Mesothelial cell of epicardium (in vitro differentiated cells): Measurements from ENCODE around the gene MOSMO. TPM values are rescaled to one million over a fixed set of nuclear protein-coding genes. Genes with fewer than 3 reads are reported as not detected.
A peak's percentile ranks its signal among the peaks of the same experiment; 100 is the strongest.

ENCODE experiments used
- DNase-seq, 2 experiments: peaks; one replicate each; pipeline ENCODE4 v3.0.0; 2021; ENCODE audit warnings: low spot score in 2 of 2; ENCODE audit not compliant: unreplicated experiment in 2 of 2
- H3K27ac Mint-ChIP-seq: 2 replicates; pipeline ENCODE4 v1.8.0; 2021; ENCODE audit warnings: mixed read lengths
- H3K27me3 Mint-ChIP-seq: 2 replicates; pipeline ENCODE4 v1.8.0; 2021; ENCODE audit warnings: low read depth, mixed read lengths
- H3K36me3 Mint-ChIP-seq: 2 replicates; pipeline ENCODE4 v1.8.0; 2021; ENCODE audit warnings: mixed read lengths
- H3K4me1 Mint-ChIP-seq: 2 replicates; pipeline ENCODE4 v1.8.0; 2021; ENCODE audit warnings: mixed read lengths
- H3K4me3 Mint-ChIP-seq: 2 replicates; pipeline ENCODE4 v1.8.0; 2021; ENCODE audit warnings: mild to moderate bottlenecking, moderate library complexity, mixed read lengths
- H3K9me3 Mint-ChIP-seq: 2 replicates; pipeline ENCODE4 v1.8.0; 2021; ENCODE audit warnings: mixed read lengths
- total RNA-seq: library from RNA; stranded (reverse); gene quantifications from 3 replicates; pipeline ENCODE4 v1.2.1, GENCODE V29; 2021
- TF ChIP-seq, protein P1 (sequence below): fragments of 200-600 bp; sonication (generic); IDR thresholded peaks from one replicate; pipeline ENCODE4 v1.5.0; 2021; ENCODE audit warnings: antibody characterized with exemption; ENCODE audit not compliant: unreplicated experiment

The MOSMO gene
- 14.8 to 17.5 TPM (median 17.0 TPM) in 3 replicates for total RNA-seq

DNA sequence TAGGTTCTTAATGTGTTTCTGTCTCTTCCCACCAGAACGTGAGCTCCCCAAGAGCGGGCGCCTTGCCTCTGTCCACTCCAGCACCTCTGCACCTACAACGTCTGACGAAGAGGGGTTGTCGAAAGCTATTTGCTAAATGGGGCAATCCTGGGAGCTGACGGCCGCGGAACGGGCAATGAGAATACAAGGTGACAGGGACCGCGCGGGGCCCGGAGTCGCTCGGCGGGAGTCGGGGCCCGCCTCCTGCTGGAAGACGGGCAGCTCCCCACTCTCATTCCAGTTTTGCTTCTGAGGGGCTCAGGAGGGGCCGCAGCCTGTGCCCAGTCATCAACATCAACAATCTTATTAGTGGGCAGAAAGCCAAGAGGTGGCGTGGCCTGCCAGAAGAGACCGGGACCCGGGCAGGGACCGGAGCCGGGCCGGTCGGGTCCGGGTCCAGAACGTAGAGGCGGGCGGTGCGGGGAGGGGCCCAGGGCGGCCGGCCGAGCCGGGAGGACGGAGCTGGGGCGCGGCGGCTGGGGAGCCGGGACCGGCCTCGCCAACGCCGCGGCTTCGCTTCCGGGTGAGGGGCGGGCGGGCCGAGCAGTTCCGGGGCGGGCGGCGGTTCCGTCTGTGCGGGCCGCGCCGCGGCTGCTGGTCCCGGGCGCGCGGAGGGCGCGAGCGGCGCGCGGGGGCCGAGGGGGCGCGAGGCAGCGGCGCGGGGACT, at the start of gene MOSMO:
TSS of gene MOSMO (plus strand) at position 603 of the 706 bp plus-strand sequence. CDS start 191 bp downstream, outside the sequence.
- no peaks in the 10 kb centered on the region for H3K9me3 Mint-ChIP-seq
- H3K27ac Mint-ChIP-seq = peak within 1 kb of the TSS; percentile 76
- TF ChIP-seq, protein P1, sequence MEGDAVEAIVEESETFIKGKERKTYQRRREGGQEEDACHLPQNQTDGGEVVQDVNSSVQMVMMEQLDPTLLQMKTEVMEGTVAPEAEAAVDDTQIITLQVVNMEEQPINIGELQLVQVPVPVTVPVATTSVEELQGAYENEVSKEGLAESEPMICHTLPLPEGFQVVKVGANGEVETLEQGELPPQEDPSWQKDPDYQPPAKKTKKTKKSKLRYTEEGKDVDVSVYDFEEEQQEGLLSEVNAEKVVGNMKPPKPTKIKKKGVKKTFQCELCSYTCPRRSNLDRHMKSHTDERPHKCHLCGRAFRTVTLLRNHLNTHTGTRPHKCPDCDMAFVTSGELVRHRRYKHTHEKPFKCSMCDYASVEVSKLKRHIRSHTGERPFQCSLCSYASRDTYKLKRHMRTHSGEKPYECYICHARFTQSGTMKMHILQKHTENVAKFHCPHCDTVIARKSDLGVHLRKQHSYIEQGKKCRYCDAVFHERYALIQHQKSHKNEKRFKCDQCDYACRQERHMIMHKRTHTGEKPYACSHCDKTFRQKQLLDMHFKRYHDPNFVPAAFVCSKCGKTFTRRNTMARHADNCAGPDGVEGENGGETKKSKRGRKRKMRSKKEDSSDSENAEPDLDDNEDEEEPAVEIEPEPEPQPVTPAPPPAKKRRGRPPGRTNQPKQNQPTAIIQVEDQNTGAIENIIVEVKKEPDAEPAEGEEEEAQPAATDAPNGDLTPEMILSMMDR = no peak
- H3K4me1 Mint-ChIP-seq = peaks cover 16% of the 10 kb centered on the region
- peak; percentile 50 to 72 for DNase-seq
- H3K4me3 Mint-ChIP-seq = peak within 1 kb of the TSS; percentile 86
- H3K27me3 Mint-ChIP-seq = peaks cover 25% of the 10 kb centered on the region
- H3K36me3 Mint-ChIP-seq = no peaks in the 10 kb centered on the region

DNA sequence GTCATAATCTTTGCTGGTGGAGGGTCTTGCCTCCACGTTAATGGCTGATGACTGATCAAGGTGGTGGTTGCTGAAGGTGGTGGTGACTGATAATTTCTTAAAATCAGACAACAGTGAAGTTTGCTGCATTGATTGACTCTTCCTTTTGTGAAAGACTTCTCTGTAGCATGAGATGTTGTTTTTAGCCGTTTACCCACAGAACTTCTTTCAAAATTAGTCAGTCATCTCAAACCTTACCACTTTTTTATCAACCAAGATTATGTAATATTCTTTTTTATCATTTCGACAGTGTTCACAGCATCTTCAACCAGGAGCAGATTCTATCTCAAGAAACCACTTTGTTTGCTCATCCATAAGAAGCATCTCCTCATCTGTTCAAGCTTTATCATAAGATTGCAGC, 48.9 kb upstream of the MOSMO start:
- H3K36me3 Mint-ChIP-seq = peaks cover 33% of the 10 kb centered on the region
- no peak for DNase-seq
- no peaks in the 10 kb centered on the region for H3K9me3 Mint-ChIP-seq
- no peaks in the 10 kb centered on the region for H3K27me3 Mint-ChIP-seq
- no peak overlapping the region for H3K4me3 Mint-ChIP-seq
- H3K27ac Mint-ChIP-seq = no peak overlapping the region
- peaks cover 3% of the 10 kb centered on the region for H3K4me1 Mint-ChIP-seq
- TF ChIP-seq, protein P1 = no peak

DNA sequence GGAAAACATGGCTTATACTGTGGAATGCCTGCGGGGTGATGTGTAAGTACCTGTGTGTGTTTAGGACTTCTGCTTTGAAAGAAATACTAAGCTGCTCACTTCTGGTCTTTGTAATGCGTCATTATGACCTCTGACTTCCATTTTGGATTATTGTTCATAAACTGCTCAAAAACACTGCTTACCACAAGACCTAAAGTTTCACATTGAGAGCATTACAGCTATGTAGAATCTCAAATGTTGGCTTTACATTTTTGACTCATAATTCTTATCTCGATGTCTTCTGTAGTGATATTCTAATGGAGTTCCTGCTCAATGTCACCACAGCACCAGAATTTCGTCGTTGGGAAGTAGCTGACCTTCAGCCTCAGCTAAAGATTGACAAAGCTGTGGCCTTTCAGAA, 45.4 kb upstream of the MOSMO start:
- Mint-ChIP-seq H3K27me3 (no peaks in the 10 kb centered on the region), H3K4me3 (no peak overlapping the region), H3K27ac (no peak overlapping the region), H3K9me3 (no peaks in the 10 kb centered on the region), H3K4me1 (no peaks in the 10 kb centered on the region), H3K36me3 (peaks cover 47% of the 10 kb centered on the region)
- no peak for DNase-seq
- TF ChIP-seq, protein P1 = no peak

DNA sequence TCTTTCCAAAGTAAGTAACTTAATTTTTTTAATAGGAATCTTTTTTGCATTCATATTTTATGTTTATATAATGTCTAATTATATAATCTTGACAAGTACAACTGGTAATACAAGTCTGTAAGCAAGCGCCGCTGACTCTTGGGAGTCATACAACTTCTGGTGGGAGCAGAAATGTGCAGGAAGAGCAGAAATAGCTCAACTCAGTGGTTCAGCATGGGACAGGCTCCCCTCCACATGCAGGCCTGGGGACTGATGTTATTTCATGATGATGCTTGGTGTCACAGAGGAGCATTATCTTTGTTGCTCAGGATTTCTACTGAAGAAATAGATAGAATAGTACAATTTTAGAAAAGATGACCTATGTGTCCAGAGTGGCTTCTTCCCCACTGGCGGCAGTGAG, 44.0 kb upstream of the MOSMO start:
- Mint-ChIP-seq H3K27ac (no peak overlapping the region), H3K9me3 (no peaks in the 10 kb centered on the region), H3K4me3 (no peak overlapping the region), H3K27me3 (no peaks in the 10 kb centered on the region), H3K36me3 (peaks cover 40% of the 10 kb centered on the region), H3K4me1 (no peaks in the 10 kb centered on the region)
- no peak for DNase-seq
- TF ChIP-seq, protein P1 = no peak

DNA sequence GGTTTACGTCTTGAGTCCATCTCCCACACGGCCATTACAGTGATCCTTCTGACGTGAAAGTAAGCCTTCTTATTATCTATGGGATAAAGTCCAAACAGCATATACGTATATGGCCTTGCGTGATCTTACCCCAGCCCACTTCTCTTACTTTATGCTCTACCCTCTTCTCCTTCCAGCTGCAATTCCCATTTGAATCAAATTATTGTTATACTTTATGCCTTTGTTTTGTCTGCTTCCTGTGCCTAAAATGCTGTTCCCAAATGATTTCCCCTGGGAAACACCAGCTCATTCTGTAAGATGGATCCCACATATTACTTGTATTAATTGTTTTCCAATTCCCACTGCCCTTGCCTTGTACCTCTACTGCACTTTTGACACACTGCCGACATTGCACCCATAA, 43.6 kb upstream of the MOSMO start:
- TF ChIP-seq, protein P1 = no peak
- DNase-seq = no peak
- Mint-ChIP-seq H3K27ac (no peak overlapping the region), H3K36me3 (peaks cover 36% of the 10 kb centered on the region), H3K4me1 (no peaks in the 10 kb centered on the region), H3K4me3 (no peak overlapping the region), H3K27me3 (no peaks in the 10 kb centered on the region), H3K9me3 (no peaks in the 10 kb centered on the region)
